ENCODE measurements around the gene IGF2. TPM values are rescaled to one million over a fixed set of nuclear protein-coding genes. Genes with fewer than 3 reads are reported as not detected.

IGF2 gene
- total RNA-seq, 2 experiments from 2014 or later = 0.91 TPM; not detected in 1

- CTCF ChIA-PET = no interaction called here
- H3K27ac Mint-ChIP-seq = no peak overlapping the region
- ATAC-seq (no peak), DNase-seq (no peak)
- no peak overlapping the region for H3K4me3 Mint-ChIP-seq
- H3K4me1 Mint-ChIP-seq = peaks cover 2% of the 10 kb centered on the region
- H3K36me3 Mint-ChIP-seq = no peaks in the 10 kb centered on the region
- no peaks in the 10 kb centered on the region for H3K9me3 Mint-ChIP-seq (ENCODE audit: low read depth)
- peaks cover 2% of the 10 kb centered on the region for H3K27me3 Mint-ChIP-seq
These were observed 36.9 kb downstream of the IGF2 start for GRCh38 chr11:2102132-2102882.

- ATAC-seq (no peak), DNase-seq (no peak)
- H3K4me1 Mint-ChIP-seq = peaks cover 2% of the 10 kb centered on the region
- no peaks in the 10 kb centered on the region for H3K9me3 Mint-ChIP-seq (ENCODE audit: low read depth)
- no peaks in the 10 kb centered on the region for H3K36me3 Mint-ChIP-seq
- no peak overlapping the region for H3K4me3 Mint-ChIP-seq
- CTCF ChIA-PET = no interaction called here
- H3K27me3 Mint-ChIP-seq = peaks cover 2% of the 10 kb centered on the region
- H3K27ac Mint-ChIP-seq = no peak overlapping the region
These were observed 38.0 kb downstream of the IGF2 start for GRCh38 chr11:2101171-2101675.

- DNase-seq = peak; percentile 57
- H3K36me3 Mint-ChIP-seq = no peaks in the 10 kb centered on the region
- ATAC-seq = peak; percentile 62
- H3K27me3 Mint-ChIP-seq = peaks cover 2% of the 10 kb centered on the region
- H3K4me1 Mint-ChIP-seq = peaks cover 2% of the 10 kb centered on the region
- H3K4me3 Mint-ChIP-seq = no peak overlapping the region
- no peaks in the 10 kb centered on the region for H3K9me3 Mint-ChIP-seq (ENCODE audit: low read depth)
- H3K27ac Mint-ChIP-seq = no peak overlapping the region
- CTCF ChIA-PET = interaction anchor here (0.8 to 1.1 kb wide), 3 partner anchors 47 to 64 kb away, joined by 3 to 4 read pairs (median 3); no protein-coding TSS in a partner anchor
These were observed 38.6 kb downstream of the IGF2 start for GRCh38 chr11:2100361-2101170.

GRCh38 chr11:2099516-2100349 lies 39.5 kb downstream of the IGF2 start:
- H3K4me1 Mint-ChIP-seq = peaks cover 2% of the 10 kb centered on the region
- no peaks in the 10 kb centered on the region for H3K27me3 Mint-ChIP-seq
- no peak overlapping the region for H3K4me3 Mint-ChIP-seq
- ATAC-seq (no peak), DNase-seq (no peak)
- CTCF ChIA-PET = interaction anchor here (0.8 to 1.1 kb wide), 3 partner anchors 48 to 63 kb away, joined by 3 to 4 read pairs (median 3); no protein-coding TSS in a partner anchor
- H3K27ac Mint-ChIP-seq = no peak overlapping the region
- H3K9me3 Mint-ChIP-seq (ENCODE audit: low read depth) = no peaks in the 10 kb centered on the region
- H3K36me3 Mint-ChIP-seq = no peaks in the 10 kb centered on the region

GRCh38 chr11:2098691-2099515 lies 40.3 kb downstream of the IGF2 start:
- peaks cover 2% of the 10 kb centered on the region for H3K4me1 Mint-ChIP-seq
- no peaks in the 10 kb centered on the region for H3K9me3 Mint-ChIP-seq (ENCODE audit: low read depth)
- CTCF ChIA-PET = interaction anchor here (1.1 kb wide), 1 partner anchor 49 kb away, joined by 4 read pairs; no protein-coding TSS in a partner anchor
- no peak overlapping the region for H3K4me3 Mint-ChIP-seq
- no peak for DNase-seq
- no peak overlapping the region for H3K27ac Mint-ChIP-seq
- H3K27me3 Mint-ChIP-seq = no peaks in the 10 kb centered on the region
- no peak for ATAC-seq
- no peaks in the 10 kb centered on the region for H3K36me3 Mint-ChIP-seq

GRCh38 chr11:2097998-2098690 lies 41.0 kb downstream of the IGF2 start:
- CTCF ChIA-PET = no interaction called here
- no peak overlapping the region for H3K4me3 Mint-ChIP-seq
- H3K27ac Mint-ChIP-seq = no peak overlapping the region
- peaks cover 5% of the 10 kb centered on the region for H3K27me3 Mint-ChIP-seq
- no peak for ATAC-seq
- peaks cover 6% of the 10 kb centered on the region for H3K4me1 Mint-ChIP-seq
- no peaks in the 10 kb centered on the region for H3K9me3 Mint-ChIP-seq (ENCODE audit: low read depth)
- H3K36me3 Mint-ChIP-seq = no peaks in the 10 kb centered on the region
- DNase-seq = no peak

GRCh38 chr11:2097356-2097997 lies 41.7 kb downstream of the IGF2 start:
- H3K9me3 Mint-ChIP-seq (ENCODE audit: low read depth) = no peaks in the 10 kb centered on the region
- peaks cover 9% of the 10 kb centered on the region for H3K4me1 Mint-ChIP-seq
- no peak overlapping the region for H3K4me3 Mint-ChIP-seq
- peaks cover 5% of the 10 kb centered on the region for H3K27me3 Mint-ChIP-seq
- DNase-seq (no peak), ATAC-seq (no peak)
- CTCF ChIA-PET = no interaction called here
- H3K27ac Mint-ChIP-seq = no peak overlapping the region
- no peaks in the 10 kb centered on the region for H3K36me3 Mint-ChIP-seq

- H3K27me3 Mint-ChIP-seq = peaks cover 10% of the 10 kb centered on the region
- DNase-seq (no peak), ATAC-seq (no peak)
- no peaks in the 10 kb centered on the region for H3K9me3 Mint-ChIP-seq (ENCODE audit: low read depth)
- H3K36me3 Mint-ChIP-seq = no peaks in the 10 kb centered on the region
- H3K4me1 Mint-ChIP-seq = peaks cover 9% of the 10 kb centered on the region
- H3K4me3 Mint-ChIP-seq = no peak overlapping the region
- H3K27ac Mint-ChIP-seq = no peak overlapping the region
- CTCF ChIA-PET = no interaction called here
These were observed 42.3 kb downstream of the IGF2 start for GRCh38 chr11:2096919-2097301.

GRCh38 chr11:2096011-2096918 lies 42.9 kb downstream of the IGF2 start:
- peaks cover 12% of the 10 kb centered on the region for H3K27me3 Mint-ChIP-seq
- no peaks in the 10 kb centered on the region for H3K9me3 Mint-ChIP-seq (ENCODE audit: low read depth)
- CTCF ChIA-PET = no interaction called here
- H3K4me3 Mint-ChIP-seq = no peak overlapping the region
- H3K27ac Mint-ChIP-seq = no peak overlapping the region
- peaks cover 9% of the 10 kb centered on the region for H3K4me1 Mint-ChIP-seq
- ATAC-seq = no peak
- no peak for DNase-seq
- H3K36me3 Mint-ChIP-seq = no peaks in the 10 kb centered on the region

GRCh38 chr11:2095542-2095941 lies 43.6 kb downstream of the IGF2 start:
- CTCF ChIA-PET = no interaction called here
- no peaks in the 10 kb centered on the region for H3K36me3 Mint-ChIP-seq
- ATAC-seq (no peak), DNase-seq (no peak)
- peaks cover 12% of the 10 kb centered on the region for H3K27me3 Mint-ChIP-seq
- H3K27ac Mint-ChIP-seq = no peak overlapping the region
- peaks cover 9% of the 10 kb centered on the region for H3K4me1 Mint-ChIP-seq
- no peaks in the 10 kb centered on the region for H3K9me3 Mint-ChIP-seq (ENCODE audit: low read depth)
- H3K4me3 Mint-ChIP-seq = no peak overlapping the region

GRCh38 chr11:2095198-2095520 lies 44.0 kb downstream of the IGF2 start:
- CTCF ChIA-PET = no interaction called here
- H3K9me3 Mint-ChIP-seq (ENCODE audit: low read depth) = no peaks in the 10 kb centered on the region
- DNase-seq = no peak

More at GRCh38 chr11:2095198-2095520, 44.0 kb downstream of the IGF2 start:
- no peak for ATAC-seq
- H3K4me3 Mint-ChIP-seq = no peak overlapping the region
- H3K27ac Mint-ChIP-seq = no peak overlapping the region
- no peaks in the 10 kb centered on the region for H3K36me3 Mint-ChIP-seq
- H3K4me1 Mint-ChIP-seq = peaks cover 8% of the 10 kb centered on the region
- peaks cover 12% of the 10 kb centered on the region for H3K27me3 Mint-ChIP-seq

Measured in activated CD8-positive, alpha-beta memory T cell treated with anti-CD3 and anti-CD28 coated beads, Interleukin-2, amount 10 ng/mL, durations not matched to agents 7 days and 5 days (primary cell).